HT-29 (cell line): Measurements from ENCODE around the gene SKIDA1. TPM values are rescaled to one million over a fixed set of nuclear protein-coding genes. Genes with fewer than 3 reads are reported as not detected.

ENCODE experiments used
- DNase-seq: peaks from one replicate; pipeline ENCODE4 v3.0.0-alpha.2; 2015; ENCODE audit warnings: low spot score
- total RNA-seq: library from RNA; depleted of rRNA; stranded (reverse); fragments of >200 nt; shearing (Covaris generic); gene quantifications from 2 replicates; pipeline ENCODE4 v1.2.3, GENCODE V29; 2014

SKIDA1 gene
- total RNA-seq, 1 experiment from 2014 or later: not detected

- peak; percentile 19 for DNase-seq
These were observed 8.1 kb downstream of the SKIDA1 start for GRCh38 chr10:21517134-21518031.

GRCh38 chr10:21516242-21517131, 9.0 kb downstream of the SKIDA1 start:
- DNase-seq: peak; percentile 68

GRCh38 chr10:21515361-21516241, 9.9 kb downstream of the SKIDA1 start:
- DNase-seq: no peak

- no peak for DNase-seq
These were observed 10.6 kb downstream of the SKIDA1 start for GRCh38 chr10:21514818-21515351.

- DNase-seq: no peak
These were observed 11.2 kb downstream of the SKIDA1 start for GRCh38 chr10:21514129-21514817.

- no peak for DNase-seq
These were observed 12.1 kb downstream of the SKIDA1 start for GRCh38 chr10:21513405-21513788.

GRCh38 chr10:21512573-21513404, 12.7 kb downstream of the SKIDA1 start:
- DNase-seq: no peak

GRCh38 chr10:21511946-21512572, 13.4 kb downstream of the SKIDA1 start:
- DNase-seq: no peak

- no peak for DNase-seq
These were observed 14.3 kb downstream of the SKIDA1 start for GRCh38 chr10:21511095-21511570.

GRCh38 chr10:21510241-21511094, 15.0 kb downstream of the SKIDA1 start:
- DNase-seq: no peak

- DNase-seq: no peak
These were observed 15.9 kb downstream of the SKIDA1 start for GRCh38 chr10:21509341-21510240.

- DNase-seq: no peak
These were observed 16.7 kb downstream of the SKIDA1 start for GRCh38 chr10:21508706-21509331.

- no peak for DNase-seq
These were observed 18.3 kb downstream of the SKIDA1 start for GRCh38 chr10:21507150-21507549.

GRCh38 chr10:21506351-21506750, 19.1 kb downstream of the SKIDA1 start:
- DNase-seq: no peak

- no peak for DNase-seq
These were observed 19.7 kb downstream of the SKIDA1 start for GRCh38 chr10:21505711-21506278.

- no peak for DNase-seq
These were observed 21.9 kb downstream of the SKIDA1 start for GRCh38 chr10:21503542-21503941.
